DMS153 treated with DMSO at 0.1 percent for 48 hours (cell line): ENCODE results near the gene NKIRAS2.

Experiments used
- DNase-seq: peaks from one replicate; lab custom pipeline; 2025; ENCODE audit not compliant: unreplicated experiment; lab: John Stamatoyannopoulos, UW

The NKIRAS2 gene

DNA sequence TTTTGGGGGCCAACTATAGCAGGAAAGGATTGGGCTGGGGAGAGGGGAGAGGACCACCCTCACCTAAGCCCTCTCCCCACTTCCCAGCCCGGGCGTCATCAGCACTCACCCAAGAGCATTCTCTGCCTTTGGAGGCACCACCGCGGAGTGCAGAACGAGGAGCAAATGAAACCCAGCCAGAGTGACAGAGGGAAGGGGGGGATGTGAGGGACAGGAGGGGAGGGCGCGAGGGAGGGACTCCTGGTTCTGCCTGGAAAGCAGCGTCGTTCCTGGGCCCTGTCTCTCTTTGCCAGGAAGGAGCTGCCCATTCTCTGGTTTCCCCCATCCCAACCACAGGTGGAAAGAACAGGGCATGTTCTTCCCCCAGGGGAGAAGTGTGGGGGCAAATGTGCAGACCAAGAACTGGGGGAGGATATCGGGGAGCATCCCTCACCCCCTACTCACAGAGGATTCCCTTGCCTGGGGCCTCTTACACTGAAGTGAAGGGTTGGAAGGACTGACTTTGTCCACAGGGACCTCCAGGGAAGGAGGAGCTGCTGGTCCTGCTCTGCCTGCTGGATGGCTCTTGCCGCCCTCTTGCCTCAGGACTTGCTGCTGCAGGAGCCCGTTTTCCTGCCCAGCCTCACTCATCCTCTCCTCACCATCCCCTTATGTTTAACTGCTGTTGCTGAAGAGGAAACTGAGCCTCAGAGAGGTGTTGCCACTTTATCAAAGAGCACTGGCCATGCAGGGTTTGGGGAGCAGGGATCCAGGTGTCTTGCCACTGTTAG is 34.0 kb downstream of the NKIRAS2 start:
- no peak for DNase-seq

DNA sequence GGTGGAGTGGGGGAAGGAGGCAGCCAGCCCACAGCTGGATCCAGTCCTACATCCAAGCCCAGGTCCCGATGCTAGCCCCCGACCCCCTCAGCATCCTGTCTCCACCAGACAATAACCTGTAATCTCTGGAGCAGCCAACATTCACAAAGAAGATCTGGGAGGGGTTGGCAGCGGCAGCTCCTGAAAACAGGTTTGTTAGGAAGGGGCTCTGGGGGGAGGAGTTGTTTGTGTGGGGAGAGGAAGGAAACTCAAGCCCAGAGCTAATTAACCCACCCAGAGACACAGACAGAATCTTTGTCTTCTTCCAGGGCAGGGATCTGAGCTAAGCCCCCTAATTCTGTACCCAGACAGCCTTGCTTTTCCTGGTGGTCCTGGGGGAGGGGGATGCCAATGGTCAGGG is 35.1 kb downstream of the NKIRAS2 start:
- DNase-seq: no peak

DNA sequence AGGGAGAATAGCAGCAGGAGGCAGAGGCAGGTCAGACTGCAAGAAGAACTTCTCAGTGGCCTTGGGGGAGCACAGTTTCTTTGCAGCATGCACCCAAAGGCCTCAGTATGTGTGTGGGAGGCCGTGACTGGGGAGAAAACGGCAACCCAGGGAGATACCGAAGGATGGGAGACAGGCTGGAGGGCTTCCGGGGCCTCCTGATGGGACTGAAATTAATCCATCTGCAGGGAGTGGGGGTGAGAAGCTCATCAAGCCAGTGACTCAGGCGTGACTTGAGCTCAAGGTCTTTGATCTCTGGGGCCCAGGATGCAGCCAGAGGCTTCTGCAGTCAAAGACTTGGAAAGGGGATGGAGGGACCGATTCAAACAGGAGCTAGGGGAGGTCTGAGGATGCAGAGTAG is 35.6 kb downstream of the NKIRAS2 start:
- DNase-seq: no peak

DNA sequence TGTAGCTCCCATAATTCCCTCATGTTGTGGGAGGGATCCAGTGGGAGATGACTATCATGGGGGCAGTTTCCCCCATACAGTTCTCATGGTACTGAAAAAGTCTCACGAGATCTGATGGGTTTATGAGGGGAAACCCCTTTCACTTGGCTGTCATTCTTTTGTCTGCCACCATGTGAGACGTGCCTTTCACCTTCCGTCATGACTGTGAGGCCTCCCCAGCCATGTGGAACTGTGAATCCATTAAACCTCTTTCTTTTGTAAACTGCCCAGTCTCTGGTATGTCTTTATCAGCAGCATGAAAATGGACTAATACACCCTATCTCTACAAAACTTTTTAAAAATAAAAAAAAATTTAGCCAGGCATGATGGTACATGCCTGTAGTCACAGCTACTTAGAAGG is 36.7 kb downstream of the NKIRAS2 start:
- no peak for DNase-seq

DNA sequence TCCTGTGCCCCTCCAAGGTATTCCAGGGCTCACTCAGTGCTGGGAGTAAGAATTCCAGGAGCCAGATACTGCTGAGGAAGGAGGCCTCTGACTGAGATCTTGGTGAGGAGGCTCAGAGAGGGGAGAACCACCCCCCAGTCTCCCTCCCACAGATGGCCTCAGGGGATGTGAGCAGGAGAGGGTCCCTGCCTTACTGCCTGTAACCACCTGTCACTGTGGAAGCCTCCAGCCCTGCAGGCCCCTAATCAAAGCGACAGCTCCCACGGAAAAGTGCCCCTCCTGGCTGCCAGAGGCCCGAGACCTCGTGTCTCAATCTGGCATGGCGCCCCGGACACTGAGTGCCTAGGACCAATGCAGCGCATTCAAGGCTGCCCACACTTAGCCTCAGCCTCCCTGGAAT is 38.2 kb downstream of the NKIRAS2 start:
- DNase-seq: no peak

DNA sequence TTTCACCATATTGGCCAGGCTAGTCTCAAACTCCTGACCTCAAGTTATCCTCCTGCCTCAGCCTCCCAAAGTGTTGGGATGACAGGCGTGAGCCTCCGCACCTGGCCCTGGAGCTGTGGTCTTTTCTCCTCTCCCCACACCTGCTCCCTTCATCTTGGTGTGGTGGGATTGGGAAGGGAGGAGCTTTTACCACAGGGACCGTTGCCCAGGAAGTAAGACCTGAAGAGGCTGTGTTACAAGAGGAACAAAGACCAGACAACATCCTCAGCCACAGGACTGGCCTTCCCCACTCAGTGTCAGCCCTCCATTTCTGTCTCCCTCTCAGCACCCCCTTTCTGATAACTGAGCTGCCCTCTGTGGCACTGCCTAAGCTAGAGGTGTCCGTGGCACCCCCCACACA is 39.9 kb downstream of the NKIRAS2 start:
- no peak for DNase-seq

DNA sequence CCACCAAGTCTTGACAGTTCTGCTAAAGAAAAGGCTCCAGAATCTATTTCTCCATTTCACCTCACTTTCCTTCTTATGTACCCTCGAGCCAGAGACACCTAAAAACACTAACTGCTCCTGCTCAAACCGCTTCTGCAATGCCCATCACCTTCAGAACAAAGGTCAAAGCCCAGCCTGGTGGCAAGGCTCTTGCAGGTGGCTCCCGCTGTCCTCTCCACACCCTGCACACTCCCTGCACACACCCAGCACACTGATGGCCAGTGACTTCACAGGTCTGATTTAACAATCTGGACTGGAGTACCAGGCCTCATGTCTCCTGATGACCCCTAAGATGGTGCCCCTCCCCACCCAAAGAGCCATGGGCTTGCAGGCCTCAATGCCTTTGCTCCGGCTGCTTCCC is 40.3 kb downstream of the NKIRAS2 start:
- DNase-seq: no peak

DNA sequence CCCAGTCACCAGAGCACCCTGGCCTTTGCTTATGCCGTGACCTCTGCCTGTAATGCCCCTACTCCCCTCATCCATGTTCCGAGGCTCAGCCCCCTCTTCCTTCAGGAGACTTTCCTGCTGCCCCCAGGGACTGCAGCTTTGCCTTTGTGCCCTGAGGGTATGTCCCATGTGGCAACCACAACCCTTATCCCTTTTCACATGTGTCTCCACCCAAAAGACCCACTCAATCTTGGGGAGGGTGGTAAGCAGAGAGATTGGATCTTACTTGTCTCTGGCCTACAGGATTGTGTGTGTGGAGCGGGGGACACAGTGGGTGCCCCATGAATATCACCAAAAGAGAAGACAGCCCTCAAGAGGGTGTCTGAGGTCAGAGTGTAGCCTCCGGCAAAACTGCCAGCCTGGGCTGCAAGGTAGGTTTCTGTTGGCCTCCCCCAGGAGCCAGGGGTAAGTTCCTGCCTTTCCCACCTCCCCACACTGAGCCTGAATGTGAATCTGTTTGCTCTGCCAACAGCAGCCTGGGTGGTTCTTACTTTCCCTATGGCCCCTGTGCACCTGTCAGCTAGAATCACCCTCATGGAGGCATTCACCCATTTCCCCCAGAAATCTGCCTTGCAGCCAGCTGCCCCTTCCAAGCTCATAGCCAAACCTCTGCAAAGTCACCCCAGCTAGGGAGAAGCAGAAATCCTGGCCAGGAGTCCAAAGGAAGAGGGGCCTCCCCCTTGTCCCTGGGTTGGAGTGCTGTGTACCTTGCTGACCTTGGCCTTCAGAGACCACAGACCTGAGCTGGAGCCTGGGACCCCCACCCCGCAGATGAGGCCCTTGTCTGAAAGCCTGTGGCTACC is 42.0 kb downstream of the NKIRAS2 start:
- DNase-seq: no peak

DNA sequence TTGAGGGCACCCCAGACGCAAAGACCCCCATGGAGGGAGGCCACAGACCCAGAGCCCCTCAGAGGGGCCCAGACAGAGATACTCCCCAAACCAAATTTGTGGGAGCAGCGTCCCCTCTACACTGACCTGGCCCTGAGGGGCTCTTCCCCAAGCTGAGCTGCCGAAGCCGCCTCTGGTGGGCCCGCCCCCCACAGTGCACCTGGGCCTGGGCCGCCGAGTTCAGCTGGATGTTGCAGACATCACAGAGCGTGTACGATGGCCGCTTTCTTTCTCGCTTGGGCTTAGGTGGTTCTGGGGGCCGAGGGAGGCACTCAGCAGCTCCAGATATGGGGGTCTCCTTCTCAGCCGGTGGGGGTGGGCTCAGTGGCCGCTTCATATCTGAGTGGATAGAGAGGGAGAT is 42.8 kb downstream of the NKIRAS2 start:
- no peak for DNase-seq

DNA sequence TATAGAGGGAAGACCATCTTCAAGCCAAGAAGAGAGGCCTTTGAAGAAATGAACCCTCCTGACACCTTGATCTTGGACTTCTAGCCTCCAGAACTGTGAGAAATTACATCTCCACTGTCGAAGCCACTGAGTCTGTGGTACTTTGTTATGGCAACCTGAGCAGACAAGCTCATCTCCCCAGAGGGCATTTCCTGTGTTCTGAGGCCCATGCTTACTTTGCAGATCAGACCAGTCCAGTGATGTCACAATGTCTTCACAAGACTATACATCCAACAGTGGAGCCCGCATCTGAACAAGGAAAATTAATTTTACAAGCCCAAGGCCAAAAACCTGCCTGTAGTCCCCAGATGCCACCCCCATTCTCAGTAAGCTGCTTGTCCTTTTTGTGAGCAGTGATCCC is 45.3 kb downstream of the NKIRAS2 start:
- DNase-seq: no peak

DNA sequence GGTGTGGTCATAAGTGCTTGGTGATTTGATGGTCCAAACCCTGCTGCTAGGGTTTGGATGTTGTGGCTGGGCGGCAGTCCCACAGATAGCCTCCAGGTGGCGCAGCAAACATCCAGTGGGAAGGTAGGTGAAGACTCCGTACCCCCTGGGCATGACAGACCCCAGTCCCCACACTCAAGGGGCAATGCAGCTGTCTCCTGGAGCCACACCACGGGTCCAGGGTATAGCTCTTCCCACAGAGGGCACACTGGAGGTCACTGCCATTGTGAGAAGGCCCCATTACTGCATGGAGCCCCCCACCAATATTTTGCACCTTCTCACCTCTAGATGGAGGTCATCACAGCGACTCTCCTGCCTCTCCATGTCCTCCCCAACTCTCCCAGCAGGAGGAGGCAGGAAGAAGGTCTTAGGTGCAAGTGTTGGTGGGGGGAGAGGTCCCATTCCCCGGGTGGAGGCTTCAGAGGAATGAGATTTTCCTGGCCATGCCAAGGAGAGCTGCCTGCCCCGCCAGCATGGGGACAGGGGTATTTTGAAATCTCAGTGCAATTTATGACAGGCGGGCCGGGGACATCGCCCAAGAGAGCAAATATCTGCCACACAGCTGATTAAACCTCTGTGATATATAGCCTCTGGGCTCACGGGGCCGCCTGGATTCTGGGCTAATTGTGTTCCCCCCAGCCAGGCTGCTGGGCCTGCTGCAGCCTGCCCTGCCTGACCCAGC is 47.6 kb downstream of the NKIRAS2 start:
- no peak for DNase-seq

DNA sequence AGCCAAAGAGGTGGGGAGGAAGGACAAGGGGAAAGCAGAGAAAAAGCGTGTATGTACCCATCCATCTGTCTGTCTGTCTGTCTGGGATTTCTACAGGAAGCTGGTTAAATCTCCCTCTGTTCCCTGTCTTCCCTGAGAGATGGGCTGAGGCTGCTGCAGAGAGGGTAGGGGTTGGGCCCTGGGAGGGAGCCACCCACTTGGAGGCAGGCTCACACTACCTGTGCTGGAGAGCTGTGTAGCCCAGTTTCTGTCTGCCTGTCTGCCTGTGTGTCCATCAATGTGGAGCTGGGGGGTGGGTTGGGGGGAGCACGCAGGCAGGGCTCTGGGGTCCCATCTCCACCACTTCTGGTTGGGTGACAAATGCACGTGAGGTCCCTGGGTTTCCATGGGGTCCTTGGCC is 49.1 kb downstream of the NKIRAS2 start:
- DNase-seq: no peak

DNA sequence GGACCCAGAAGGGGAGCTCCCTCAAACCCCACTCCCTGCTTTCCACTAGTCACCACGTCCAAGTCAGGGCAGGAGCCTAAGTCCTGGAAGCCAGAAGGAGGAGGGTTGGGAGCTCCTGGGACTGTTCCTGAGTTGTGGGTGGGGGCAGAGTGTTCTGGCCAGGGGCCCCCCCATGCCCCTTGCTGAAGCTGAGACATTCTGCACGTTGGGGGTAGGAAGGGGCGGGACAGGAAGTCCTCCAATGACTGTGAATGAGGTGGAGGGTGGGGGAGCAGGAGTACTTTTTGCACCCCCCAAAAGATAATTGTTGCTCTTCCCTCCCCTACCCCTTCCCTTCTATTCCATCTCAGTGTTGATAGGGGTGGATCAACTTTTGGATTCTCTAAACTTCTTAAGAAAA is 51.9 kb downstream of the NKIRAS2 start:
- no peak for DNase-seq

DNA sequence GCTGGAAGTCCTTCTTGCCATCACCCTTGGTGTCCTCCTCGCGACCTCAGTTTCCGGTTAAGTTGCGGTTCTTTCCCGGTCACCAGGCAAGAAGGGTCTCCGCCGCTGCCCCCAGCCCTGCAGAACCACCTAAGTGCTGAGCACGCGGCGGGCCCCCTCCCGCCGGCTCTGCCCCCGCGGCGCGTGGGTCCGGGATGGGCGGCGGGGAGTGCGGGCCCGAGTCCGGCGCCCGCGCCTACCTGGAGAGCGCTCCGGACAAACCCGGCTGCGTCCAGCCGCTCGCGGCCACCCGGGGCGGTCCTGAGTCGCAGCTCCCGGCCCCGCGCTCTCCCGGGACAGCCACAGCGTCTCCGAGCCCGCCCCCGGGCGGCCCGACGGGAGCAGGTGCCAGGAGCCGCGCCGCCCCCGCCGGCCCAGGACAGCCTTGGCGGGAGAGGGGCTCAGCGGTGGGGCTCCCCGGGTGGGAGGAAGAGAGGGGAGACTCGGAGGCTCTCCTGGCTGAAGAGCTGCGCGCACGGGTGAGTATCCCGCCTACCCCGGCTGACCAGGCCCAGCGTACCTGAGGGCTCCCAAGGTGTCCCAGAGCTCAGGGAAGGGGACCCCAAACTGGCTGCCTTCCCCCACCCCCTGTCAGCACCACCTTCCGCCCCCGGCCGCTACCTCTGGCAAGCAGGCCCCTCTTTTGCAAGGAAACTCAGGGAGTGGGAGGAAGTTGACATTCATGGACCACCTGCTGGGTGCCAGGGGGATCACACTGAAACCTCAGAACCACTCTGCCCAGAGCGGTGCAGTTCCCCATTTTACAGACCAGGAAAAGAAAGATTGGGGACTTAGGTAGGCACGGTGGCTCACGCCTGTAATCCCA is 52.7 kb downstream of the NKIRAS2 start:
- DNase-seq: no peak
